ENCODE data around the gene ZNF415.

- TF ChIP-seq CTCF (IDR thresholded peaks at IDR 0.05 in 2 of 3, conservative IDR thresholded peaks at IDR 0.05 in 1 of 3; ENCODE audit: insufficient read depth in 2 of 3, low read depth in 1 of 3, low read length in 3 of 3) (no peak), CREB1 (IDR thresholded peaks at IDR 0.05) (no peak), CREB1 (CRISPR knock-in tag; IDR thresholded peaks at IDR 0.05) (no peak), CREBBP (IDR thresholded peaks at IDR 0.05; ENCODE audit: low read depth, low read length) (no peak), REST (IDR thresholded peaks at IDR 0.05; ENCODE audit: borderline replicate concordance) (no peak), REST (CRISPR knock-in tag; IDR thresholded peaks at IDR 0.05; ENCODE audit: low read depth) (no peak), JUN (IDR thresholded peaks at IDR 0.05; ENCODE audit: borderline replicate concordance, low read depth, low read length) (no peak), JUN (CRISPR knock-in tag; IDR thresholded peaks at IDR 0.05; ENCODE audit: borderline replicate concordance) (no peak), ATF2 (CRISPR knock-in tag; IDR thresholded peaks at IDR 0.05) (no peak), SIN3A (IDR thresholded peaks at IDR 0.05; ENCODE audit: borderline replicate concordance in 2 of 2, control insufficient read depth in 1 of 2, low read depth in 2 of 2, low read length in 2 of 2) (no peak), SRF (CRISPR knock-in tag; IDR thresholded peaks at IDR 0.05) (no peak), FOXP1 (CRISPR knock-in tag; IDR thresholded peaks at IDR 0.05) (no peak), SP2 (IDR thresholded peaks at IDR 0.05; ENCODE audit: extremely low read depth, low read depth, low read length, poor library complexity, severe bottlenecking) (no peak), ZBTB43 (CRISPR knock-in tag; IDR thresholded peaks at IDR 0.05) (no peak), RAD51 (IDR thresholded peaks at IDR 0.05; ENCODE audit: borderline replicate concordance, low read depth) (no peak), UBTF (IDR thresholded peaks at IDR 0.05; ENCODE audit: borderline replicate concordance in 1 of 2, low read depth in 2 of 2, low read length in 2 of 2) (no peak)
Observed at GRCh38 chr19:53147645-53148044, 14.9 kb upstream of the ZNF415 start.

Measured in K562 (cell line).